Neural crest cell (in vitro differentiated cells): ENCODE measurements around the gene ATPAF2. TPM values are rescaled to one million over a fixed set of nuclear protein-coding genes. Genes with fewer than 3 reads are reported as not detected.
"Not testable (repeated sequence)": the region's sequence is repeated elsewhere in the genome, so short reads cannot be mapped to it uniquely, and the experiment has no call there.

Experiments
- DNase-seq: peaks from one replicate; pipeline ENCODE4 v3.0.0; 2021; ENCODE audit warnings: low read depth, mixed read lengths, low spot score
- H3K27ac Mint-ChIP-seq: one replicate; pipeline ENCODE4 v1.8.0; 2021; ENCODE audit warnings: mild to moderate bottlenecking, mixed read lengths; ENCODE audit not compliant: unreplicated experiment
- H3K27me3 Mint-ChIP-seq: 2 replicates; pipeline ENCODE4 v1.8.0; 2021; ENCODE audit warnings: low read depth, mild to moderate bottlenecking, mixed read lengths
- H3K36me3 Mint-ChIP-seq: 2 replicates; pipeline ENCODE4 v1.8.0; 2021; ENCODE audit warnings: low read depth, mild to moderate bottlenecking, mixed read lengths
- H3K4me1 Mint-ChIP-seq: 2 replicates; pipeline ENCODE4 v1.8.0; 2021; ENCODE audit warnings: mixed read lengths
- H3K4me3 Mint-ChIP-seq: one replicate; pipeline ENCODE4 v1.8.0; 2021; ENCODE audit warnings: mild to moderate bottlenecking, mixed read lengths
- H3K9me3 Mint-ChIP-seq: 2 replicates; pipeline ENCODE4 v1.8.0; 2021; ENCODE audit warnings: mixed read lengths
- CTCF ChIP-seq: fragments of 200-600 bp; sonication (generic); conservative IDR thresholded peaks from 2 replicates; pipeline ENCODE4 v1.5.0; 2021; ENCODE audit warnings: antibody characterized with exemption, mild to moderate bottlenecking
- total RNA-seq: library from RNA; stranded (reverse); gene quantifications from 2 replicates; pipeline ENCODE4 v1.2.1, GENCODE V29; 2021

Gene ATPAF2
- total RNA-seq, 1 donor from 2014 or later: 23.1 TPM

DNA sequence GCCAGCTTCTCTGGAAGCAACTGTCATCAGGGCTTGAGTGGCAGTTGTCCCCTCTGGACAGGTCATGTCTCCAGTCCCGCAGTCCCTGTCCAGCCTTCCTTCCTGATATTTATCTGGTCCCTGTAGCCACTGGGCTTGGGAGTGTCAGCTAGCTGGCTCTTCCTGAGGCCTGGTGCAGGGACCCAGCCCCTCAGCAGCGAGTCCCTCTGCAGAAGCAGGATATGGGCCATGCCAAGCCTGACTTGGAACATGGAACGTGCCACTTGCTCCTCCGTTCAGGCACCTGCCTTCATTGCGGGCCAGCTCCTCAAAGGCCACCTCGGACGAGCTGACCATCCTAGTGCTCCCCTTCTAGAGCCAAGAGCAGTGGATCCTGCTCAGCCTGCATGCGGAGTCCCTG, 40.0 kb downstream of the ATPAF2 start:
- H3K36me3 Mint-ChIP-seq: no peaks in the 10 kb centered on the region
- H3K27ac Mint-ChIP-seq: no peak overlapping the region
- no peak for DNase-seq
- peaks cover 9% of the 10 kb centered on the region for H3K4me1 Mint-ChIP-seq
- H3K4me3 Mint-ChIP-seq: no peak overlapping the region
- no peaks in the 10 kb centered on the region for H3K27me3 Mint-ChIP-seq
- no peak for TF ChIP-seq CTCF
- H3K9me3 Mint-ChIP-seq: no peaks in the 10 kb centered on the region

DNA sequence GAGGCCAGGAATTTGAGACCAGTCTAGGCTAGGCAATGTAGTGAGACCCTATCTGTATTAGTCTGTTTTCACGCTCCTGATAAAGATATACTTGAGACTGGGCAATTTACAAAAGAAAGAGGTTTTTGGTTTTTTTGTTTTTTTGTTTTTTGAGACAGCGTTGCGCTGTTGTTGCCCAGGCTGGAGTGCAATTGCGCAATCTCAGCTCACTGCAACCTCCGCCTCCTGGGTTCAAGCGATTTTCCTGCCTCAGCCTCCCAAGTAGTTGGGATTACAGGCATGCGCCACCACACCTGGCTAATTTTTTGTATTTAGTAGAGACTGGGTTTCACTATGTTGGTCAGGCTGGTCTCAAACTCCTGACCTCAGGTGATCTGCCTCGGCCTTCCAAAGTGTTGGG, 43.1 kb downstream of the ATPAF2 start:
- H3K27ac Mint-ChIP-seq, H3K4me3 Mint-ChIP-seq: not testable (repeated sequence)

DNA sequence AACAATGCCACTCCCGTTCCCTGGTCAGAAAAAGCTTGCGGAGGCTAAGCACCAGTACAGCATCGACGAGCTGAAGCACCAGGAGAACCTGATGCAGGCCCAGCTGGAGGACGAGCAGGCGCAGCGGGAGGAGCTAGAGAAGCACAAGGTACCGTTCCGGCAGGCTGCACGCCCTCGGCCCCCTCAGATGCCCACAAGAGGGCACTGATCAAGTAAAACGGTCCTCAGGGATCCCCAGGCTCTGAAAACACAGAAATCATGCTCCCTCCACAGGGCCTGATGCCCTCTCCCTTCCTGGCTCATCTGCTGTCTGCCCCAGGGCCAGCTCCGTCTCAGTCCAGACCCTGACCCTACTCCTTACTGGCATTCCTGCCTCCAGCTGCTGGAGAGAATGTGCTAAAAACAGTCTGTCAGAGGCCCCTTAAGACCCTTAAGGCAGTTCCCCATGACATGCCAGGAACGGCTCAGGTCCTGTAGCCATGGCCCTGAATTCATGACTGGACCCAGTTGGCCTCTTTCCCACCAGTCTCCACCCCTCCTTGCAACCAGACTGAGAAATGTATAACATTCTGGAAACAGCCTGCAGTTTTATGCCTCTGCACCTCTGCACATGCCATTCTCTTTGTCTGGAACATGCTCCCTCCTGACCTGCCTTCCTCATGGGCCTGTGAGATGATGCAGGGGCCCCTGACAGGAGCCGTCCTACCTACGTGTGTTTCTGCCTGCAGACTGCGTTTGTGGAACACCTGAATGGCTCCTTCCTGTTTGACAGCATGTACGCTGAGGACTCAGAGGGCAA, 44.5 kb downstream of the ATPAF2 start:
- Mint-ChIP-seq H3K9me3 (no peaks in the 10 kb centered on the region), H3K27ac (peak overlapping the region; percentile 65), H3K27me3 (no peaks in the 10 kb centered on the region), H3K4me1 (peaks cover 9% of the 10 kb centered on the region), H3K36me3 (no peaks in the 10 kb centered on the region), H3K4me3 (no peak overlapping the region)
- DNase-seq: peak; percentile 26
- TF ChIP-seq CTCF: peak; percentile 48

More for the DNA sequence above, 43.1 kb downstream of the ATPAF2 start:
- not testable (repeated sequence) for H3K4me1 Mint-ChIP-seq, H3K36me3 Mint-ChIP-seq, H3K27me3 Mint-ChIP-seq, DNase-seq, H3K9me3 Mint-ChIP-seq

DNA sequence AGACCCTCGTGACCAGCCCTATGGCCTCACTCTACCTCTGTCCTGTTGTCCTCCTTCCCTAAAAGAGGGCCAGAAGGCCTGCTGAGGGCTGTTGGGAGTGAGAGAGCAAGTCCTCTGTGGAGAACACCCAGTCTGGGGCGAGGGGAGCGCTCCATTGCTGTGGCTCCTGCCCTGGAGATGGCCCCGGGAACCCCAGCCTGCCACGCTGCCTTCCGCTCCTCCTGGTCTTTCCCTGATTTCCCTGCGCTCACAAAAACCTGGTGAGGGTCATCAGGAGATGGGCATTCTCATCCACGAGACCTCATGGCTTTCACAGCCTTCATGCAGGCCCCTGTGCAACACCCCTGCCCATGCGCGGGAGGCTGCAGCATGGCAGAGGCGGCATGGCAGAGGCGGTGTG, 45.1 kb downstream of the ATPAF2 start:
- Mint-ChIP-seq H3K4me3 (no peak overlapping the region), H3K4me1 (peaks cover 9% of the 10 kb centered on the region), H3K36me3 (no peaks in the 10 kb centered on the region), H3K27ac (no peak overlapping the region), H3K9me3 (no peaks in the 10 kb centered on the region), H3K27me3 (no peaks in the 10 kb centered on the region)
- TF ChIP-seq CTCF: no peak
- DNase-seq: no peak

GRCh38 chr17:17993366-17993765, 45.6 kb downstream of the ATPAF2 start:
- peaks cover 9% of the 10 kb centered on the region for H3K4me1 Mint-ChIP-seq
- no peaks in the 10 kb centered on the region for H3K36me3 Mint-ChIP-seq
- DNase-seq: no peak
- no peaks in the 10 kb centered on the region for H3K9me3 Mint-ChIP-seq
- no peaks in the 10 kb centered on the region for H3K27me3 Mint-ChIP-seq
- peak overlapping the region; percentile 78 for H3K27ac Mint-ChIP-seq
- H3K4me3 Mint-ChIP-seq: no peak overlapping the region
- TF ChIP-seq CTCF: no peak

GRCh38 chr17:17990282-17990681, 48.7 kb downstream of the ATPAF2 start:
- Mint-ChIP-seq H3K4me1 (peaks cover 9% of the 10 kb centered on the region), H3K9me3 (no peaks in the 10 kb centered on the region), H3K27me3 (no peaks in the 10 kb centered on the region), H3K4me3 (no peak overlapping the region), H3K27ac (no peak overlapping the region), H3K36me3 (no peaks in the 10 kb centered on the region)
- no peak for DNase-seq
- TF ChIP-seq CTCF: no peak
